CD4-positive, alpha-beta T cell treated with Interleukin-1 beta for 1 hour (primary cell): ENCODE data around the gene FAIM.

Source experiments
- DNase-seq, 2 donors: peaks; one replicate each; pipeline ENCODE4 v3.0.0-alpha.2; 2020 to 2022

The FAIM gene

DNA sequence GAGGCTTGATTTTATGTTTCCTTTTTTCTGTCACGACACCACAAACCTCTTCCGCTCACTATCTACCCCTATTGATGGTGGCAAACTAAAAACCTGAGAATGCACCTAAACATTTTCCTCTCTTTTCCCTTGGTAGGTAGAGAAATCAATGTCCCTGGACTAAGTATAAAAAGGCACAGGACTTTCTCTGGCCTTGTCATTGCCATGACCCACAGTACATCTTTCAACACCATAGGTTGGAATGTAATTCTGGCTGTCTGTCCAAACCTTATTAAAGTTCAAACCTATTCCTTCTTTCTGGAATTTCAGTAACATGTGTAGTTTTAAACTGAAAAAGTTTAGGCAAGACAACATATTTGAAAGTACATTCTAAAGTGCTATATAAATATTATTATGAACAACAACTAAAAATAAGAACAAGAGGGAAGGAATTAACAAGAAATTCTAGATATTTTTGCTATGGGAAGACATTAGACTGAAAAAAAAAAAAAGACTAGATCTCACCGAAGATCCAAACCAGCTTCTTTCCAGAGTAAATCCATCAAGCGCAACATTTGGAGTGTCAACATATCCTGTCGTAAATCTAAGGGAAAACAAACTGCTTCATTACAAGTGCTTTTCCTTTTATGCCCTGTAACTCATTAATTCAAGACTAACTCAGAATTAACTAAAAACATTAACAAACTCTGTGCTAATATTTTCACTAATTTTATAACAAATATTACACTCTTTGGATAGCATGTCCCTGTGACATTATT, 73.1 kb downstream of the FAIM start:
- DNase-seq = no peak

DNA sequence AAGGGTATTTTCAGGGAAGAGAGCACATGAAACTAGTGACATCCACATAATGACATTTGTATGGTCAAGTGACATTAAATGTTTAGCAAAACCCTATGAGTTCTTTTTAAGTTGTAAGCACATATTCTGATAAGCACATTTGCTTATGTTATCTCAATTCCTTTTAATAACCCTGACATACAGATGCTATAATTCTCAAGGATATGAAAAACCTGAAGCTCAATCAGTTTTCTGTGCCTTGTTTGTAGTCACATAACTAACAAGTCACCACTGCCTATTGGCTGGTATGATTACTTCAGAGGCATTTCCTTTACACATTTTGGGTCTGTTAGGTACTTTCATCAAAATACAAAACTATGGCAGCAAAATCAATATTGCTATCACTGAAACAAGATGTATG, 74.1 kb downstream of the FAIM start:
- no peak for DNase-seq
